ENCODE data around the gene ZNF92. TPM values are rescaled to one million over a fixed set of nuclear protein-coding genes. Genes with fewer than 3 reads are reported as not detected.
A peak's percentile ranks its signal among the peaks of the same experiment; 100 is the strongest.

The ZNF92 gene
- total and polyA plus RNA-seq, 2 of the 13 experiments (the other 11 are each of a cell fraction or from before 2014, with no cell fraction given) = 4.0 to 13.2 TPM

DNA sequence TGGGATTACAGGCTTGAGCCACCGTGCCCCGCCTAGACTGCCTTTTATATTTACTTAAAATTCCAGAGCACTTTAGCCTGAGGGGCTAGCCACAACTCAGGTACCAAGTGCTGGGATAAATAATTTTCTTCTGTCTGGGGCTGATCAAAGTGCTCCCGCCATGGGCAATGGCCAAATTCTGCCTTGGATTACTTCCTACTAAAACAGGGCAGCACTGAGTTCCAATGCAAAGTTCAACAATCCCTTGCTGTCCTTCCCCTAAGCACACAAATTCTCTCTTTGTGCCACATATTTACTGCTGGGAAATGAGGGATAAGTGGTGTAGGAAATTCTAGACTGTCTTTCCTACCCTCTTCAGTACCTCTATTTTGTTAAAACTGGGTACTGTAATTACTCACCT, 34.4 kb upstream of the ZNF92 start (continued):
- TF ChIP-seq EP300 (IDR thresholded peaks at IDR 0.05; ENCODE audit: low read depth in 2 of 2, low read length in 2 of 2) = peak in 1 of 2 experiments; percentile 37; a peak in 1 of 4 replicates
- no peak for TF ChIP-seq EP300 (CRISPR knock-in tag; IDR thresholded peaks at IDR 0.05; ENCODE audit: borderline replicate concordance)
- peak; percentile 32; the same call in 1 of the 2 replicates for TF ChIP-seq TCF7 (IDR thresholded peaks at IDR 0.05; ENCODE audit: low read depth)
- TF ChIP-seq, protein P1, sequence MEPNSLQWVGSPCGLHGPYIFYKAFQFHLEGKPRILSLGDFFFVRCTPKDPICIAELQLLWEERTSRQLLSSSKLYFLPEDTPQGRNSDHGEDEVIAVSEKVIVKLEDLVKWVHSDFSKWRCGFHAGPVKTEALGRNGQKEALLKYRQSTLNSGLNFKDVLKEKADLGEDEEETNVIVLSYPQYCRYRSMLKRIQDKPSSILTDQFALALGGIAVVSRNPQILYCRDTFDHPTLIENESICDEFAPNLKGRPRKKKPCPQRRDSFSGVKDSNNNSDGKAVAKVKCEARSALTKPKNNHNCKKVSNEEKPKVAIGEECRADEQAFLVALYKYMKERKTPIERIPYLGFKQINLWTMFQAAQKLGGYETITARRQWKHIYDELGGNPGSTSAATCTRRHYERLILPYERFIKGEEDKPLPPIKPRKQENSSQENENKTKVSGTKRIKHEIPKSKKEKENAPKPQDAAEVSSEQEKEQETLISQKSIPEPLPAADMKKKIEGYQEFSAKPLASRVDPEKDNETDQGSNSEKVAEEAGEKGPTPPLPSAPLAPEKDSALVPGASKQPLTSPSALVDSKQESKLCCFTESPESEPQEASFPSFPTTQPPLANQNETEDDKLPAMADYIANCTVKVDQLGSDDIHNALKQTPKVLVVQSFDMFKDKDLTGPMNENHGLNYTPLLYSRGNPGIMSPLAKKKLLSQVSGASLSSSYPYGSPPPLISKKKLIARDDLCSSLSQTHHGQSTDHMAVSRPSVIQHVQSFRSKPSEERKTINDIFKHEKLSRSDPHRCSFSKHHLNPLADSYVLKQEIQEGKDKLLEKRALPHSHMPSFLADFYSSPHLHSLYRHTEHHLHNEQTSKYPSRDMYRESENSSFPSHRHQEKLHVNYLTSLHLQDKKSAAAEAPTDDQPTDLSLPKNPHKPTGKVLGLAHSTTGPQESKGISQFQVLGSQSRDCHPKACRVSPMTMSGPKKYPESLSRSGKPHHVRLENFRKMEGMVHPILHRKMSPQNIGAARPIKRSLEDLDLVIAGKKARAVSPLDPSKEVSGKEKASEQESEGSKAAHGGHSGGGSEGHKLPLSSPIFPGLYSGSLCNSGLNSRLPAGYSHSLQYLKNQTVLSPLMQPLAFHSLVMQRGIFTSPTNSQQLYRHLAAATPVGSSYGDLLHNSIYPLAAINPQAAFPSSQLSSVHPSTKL (CRISPR knock-in tag; IDR thresholded peaks at IDR 0.05) = peak; percentile 10; the same call in 1 of the 2 replicates
- no peak for TF ChIP-seq ZNF142 (CRISPR knock-in tag; IDR thresholded peaks at IDR 0.05)
- TF ChIP-seq, protein P2, sequence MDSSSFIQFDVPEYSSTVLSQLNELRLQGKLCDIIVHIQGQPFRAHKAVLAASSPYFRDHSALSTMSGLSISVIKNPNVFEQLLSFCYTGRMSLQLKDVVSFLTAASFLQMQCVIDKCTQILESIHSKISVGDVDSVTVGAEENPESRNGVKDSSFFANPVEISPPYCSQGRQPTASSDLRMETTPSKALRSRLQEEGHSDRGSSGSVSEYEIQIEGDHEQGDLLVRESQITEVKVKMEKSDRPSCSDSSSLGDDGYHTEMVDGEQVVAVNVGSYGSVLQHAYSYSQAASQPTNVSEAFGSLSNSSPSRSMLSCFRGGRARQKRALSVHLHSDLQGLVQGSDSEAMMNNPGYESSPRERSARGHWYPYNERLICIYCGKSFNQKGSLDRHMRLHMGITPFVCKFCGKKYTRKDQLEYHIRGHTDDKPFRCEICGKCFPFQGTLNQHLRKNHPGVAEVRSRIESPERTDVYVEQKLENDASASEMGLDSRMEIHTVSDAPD (CRISPR knock-in tag; IDR thresholded peaks at IDR 0.05) = no peak
- no peak for TF ChIP-seq SOX13 (IDR thresholded peaks at IDR 0.05)
- TF ChIP-seq SOX13 (CRISPR knock-in tag; conservative IDR thresholded peaks at IDR 0.05 in 1 of 2, IDR thresholded peaks at IDR 0.05 in 1 of 2) = peak in 1 of 2 experiments; percentile 45; a peak in 1 of 4 replicates
- peak; percentile 51; the same call in 1 of the 2 replicates for TF ChIP-seq ZNF644 (CRISPR knock-in tag; IDR thresholded peaks at IDR 0.05; ENCODE audit: low read depth)
- TF ChIP-seq SP140L (CRISPR knock-in tag; IDR thresholded peaks at IDR 0.05; ENCODE audit: borderline replicate concordance) = no peak
- TF ChIP-seq HNF4A (CRISPR knock-in tag; IDR thresholded peaks at IDR 0.05) = peak; percentile 65
- TF ChIP-seq RARA (CRISPR knock-in tag; IDR thresholded peaks at IDR 0.05) = peak; percentile 10; the same call in 1 of the 2 replicates
- no peak for TF ChIP-seq HNF4G (IDR thresholded peaks at IDR 0.05; ENCODE audit: borderline replicate concordance, low read depth, low read length)
- TF ChIP-seq HNF4G (CRISPR knock-in tag; IDR thresholded peaks at IDR 0.05; ENCODE audit: borderline replicate concordance, low read depth) = no peak
- TF ChIP-seq ATF7 (IDR thresholded peaks at IDR 0.05) = no peak
- TF ChIP-seq ATF7 (CRISPR knock-in tag; IDR thresholded peaks at IDR 0.05) = no peak
- peak; percentile 69 for TF ChIP-seq ZMYM2 (CRISPR knock-in tag; IDR thresholded peaks at IDR 0.05)
- TF ChIP-seq, protein P3, sequence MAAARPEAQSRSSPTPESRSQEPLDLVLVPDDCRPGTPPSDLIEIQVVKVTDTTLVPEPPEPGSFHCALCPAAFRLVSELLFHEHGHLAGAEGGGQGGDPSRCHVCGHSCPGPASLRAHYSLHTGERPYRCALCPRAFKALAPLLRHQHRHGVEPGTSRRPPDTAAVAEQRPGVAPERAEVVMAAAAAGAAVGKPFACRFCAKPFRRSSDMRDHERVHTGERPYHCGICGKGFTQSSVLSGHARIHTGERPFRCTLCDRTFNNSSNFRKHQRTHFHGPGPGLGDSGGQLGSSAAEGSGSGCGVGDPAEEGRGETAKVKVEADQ (CRISPR knock-in tag; IDR thresholded peaks at IDR 0.05; ENCODE audit: borderline replicate concordance) = no peak
